Brain microvascular endothelial cell (primary cell): Measurements from ENCODE around the gene CIB2.
"Not testable (repeated sequence)": the region's sequence is repeated elsewhere in the genome, so short reads cannot be mapped to it uniquely, and the experiment has no call there.

Experiments used
- DNase-seq: peaks from one replicate; pipeline ENCODE4 v3.0.0-alpha.2; 2020
- H3K27ac ChIP-seq: fragments of 250-450 bp; sonication (Bioruptor Pico); 2 replicates; pipeline ENCODE4 v1.5.1; 2020; ENCODE audit warnings: mild to moderate bottlenecking, moderate library complexity
- H3K27me3 ChIP-seq: fragments of 250-450 bp; sonication (Bioruptor Pico); replicated peaks from 2 replicates; pipeline ENCODE4 v1.5.1; 2020; ENCODE audit warnings: mild to moderate bottlenecking
- H3K36me3 ChIP-seq: fragments of 250-450 bp; sonication (Bioruptor Pico); replicated peaks from 2 replicates; pipeline ENCODE4 v1.5.1; 2020; ENCODE audit warnings: mild to moderate bottlenecking
- H3K4me3 ChIP-seq: 2 replicates; pipeline ENCODE4 v1.5.1; 2011; ENCODE audit warnings: low read depth, mild to moderate bottlenecking, control low read depth, low read length, moderate library complexity
- CTCF ChIP-seq: IDR thresholded peaks from 2 replicates; pipeline ENCODE4 v1.5.1; 2011; ENCODE audit warnings: low read depth, mild to moderate bottlenecking, moderate library complexity, low read length, control low read depth, inconsistent platforms; ENCODE audit errors: missing control alignments
- in situ Hi-C: cut with HindIII; loops from 2 replicates; pipeline ENCODE4 v1.10.0; 2017; ENCODE audit warnings: low sequenced_read_pairs, low pct_ligation_motif_present

Gene CIB2

GRCh38 chr15:78155355-78155939, 24.2 kb upstream of the CIB2 start:
- DNase-seq = no peak
- no peak for TF ChIP-seq CTCF
- Histone ChIP-seq H3K4me3 (no peak overlapping the region), H3K36me3 (peaks cover 11% of the 10 kb centered on the region), H3K27ac (no peak overlapping the region), H3K27me3 (no peaks in the 10 kb centered on the region)
- in situ Hi-C loops = no loop called here

- no peak overlapping the region for H3K4me3 ChIP-seq
- DNase-seq = no peak
- peaks cover 9% of the 10 kb centered on the region for H3K36me3 ChIP-seq
- no peaks in the 10 kb centered on the region for H3K27me3 ChIP-seq
- in situ Hi-C loops = no loop called here
- TF ChIP-seq CTCF = no peak
- H3K27ac ChIP-seq = no peak overlapping the region
Observed at GRCh38 chr15:78154955-78155354, 23.7 kb upstream of the CIB2 start.

GRCh38 chr15:78151075-78151474, 19.8 kb upstream of the CIB2 start:
- H3K4me3 ChIP-seq, H3K36me3 ChIP-seq, H3K27me3 ChIP-seq, H3K27ac ChIP-seq, in situ Hi-C loops, DNase-seq: not testable (repeated sequence)

GRCh38 chr15:78149805-78150751, 18.8 kb upstream of the CIB2 start:
- Histone ChIP-seq H3K27ac (no peak overlapping the region), H3K27me3 (no peaks in the 10 kb centered on the region), H3K36me3 (no peaks in the 10 kb centered on the region), H3K4me3 (peak overlapping the region; percentile 71)
- DNase-seq = no peak
- in situ Hi-C loops = no loop called here
- no peak for TF ChIP-seq CTCF

- DNase-seq = peak; percentile 95
- Histone ChIP-seq H3K36me3 (no peaks in the 10 kb centered on the region), H3K4me3 (peak within 1 kb of the TSS; percentile 71), H3K27ac (peak within 1 kb of the TSS; percentile 58), H3K27me3 (no peaks in the 10 kb centered on the region)
- no peak for TF ChIP-seq CTCF
- in situ Hi-C loops = no loop called here
Observed at GRCh38 chr15:78149068-78149804, 18.0 kb upstream of the CIB2 start, which contains the start of gene IDH3A. TSS of gene IDH3A (plus strand) at chr15:78149362. CDS start at chr15:78149404, 42 bp downstream.
